GM21528 (cell line): Measurements from ENCODE around the gene EZH1.

ENCODE experiments used
- ATAC-seq: cut with Tn5 transposase; IDR thresholded peaks from one replicate; pipeline ENCODE4 v1.9.1; 2021; ENCODE audit warnings: mild to moderate bottlenecking, moderate library complexity; ENCODE audit not compliant: unreplicated experiment, low FRiP score

Gene EZH1

DNA sequence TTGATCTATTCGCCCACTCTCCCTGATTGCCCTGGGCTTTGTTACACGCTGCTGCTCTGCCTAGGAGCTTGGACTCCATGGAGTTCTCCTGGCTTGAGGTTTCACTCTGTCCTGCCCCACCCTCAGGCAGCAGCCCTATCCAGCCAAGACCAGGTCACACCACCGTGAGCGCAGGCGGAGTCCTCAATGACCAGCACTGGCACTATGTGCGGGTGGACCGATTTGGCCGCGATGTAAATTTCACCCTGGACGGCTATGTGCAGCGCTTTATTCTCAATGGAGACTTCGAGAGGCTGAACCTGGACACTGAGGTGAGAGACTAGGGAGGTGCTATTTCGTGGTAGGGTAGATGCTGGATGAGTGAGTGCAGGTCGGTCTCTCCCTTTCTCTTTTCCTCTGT, 59.0 kb downstream of the EZH1 start:
- ATAC-seq: no peak

DNA sequence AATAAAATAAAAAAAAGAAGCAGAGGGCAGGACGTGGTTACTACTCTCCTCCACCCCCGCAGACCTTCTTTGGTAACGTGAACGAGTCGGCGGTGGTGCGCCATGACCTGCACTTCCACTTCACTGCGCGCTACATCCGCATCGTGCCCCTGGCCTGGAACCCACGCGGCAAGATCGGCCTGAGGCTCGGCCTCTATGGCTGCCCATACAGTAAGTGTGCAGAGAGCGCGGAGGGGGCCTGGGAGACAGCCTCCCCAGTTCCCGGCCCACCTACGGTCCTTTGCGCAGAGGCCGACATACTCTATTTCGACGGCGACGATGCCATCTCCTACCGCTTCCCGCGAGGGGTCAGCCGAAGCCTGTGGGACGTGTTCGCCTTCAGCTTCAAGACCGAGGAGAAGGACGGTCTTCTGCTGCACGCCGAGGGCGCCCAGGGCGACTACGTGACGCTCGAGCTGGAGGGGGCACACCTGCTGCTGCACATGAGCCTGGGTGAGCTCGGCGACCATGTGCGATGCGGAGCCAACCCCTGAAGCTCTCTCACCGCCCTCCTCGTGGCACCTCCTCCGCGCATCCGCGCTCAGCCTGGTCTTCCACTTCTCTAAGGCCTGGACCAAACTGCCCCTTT, 59.8 kb downstream of the EZH1 start:
- ATAC-seq: no peak

DNA sequence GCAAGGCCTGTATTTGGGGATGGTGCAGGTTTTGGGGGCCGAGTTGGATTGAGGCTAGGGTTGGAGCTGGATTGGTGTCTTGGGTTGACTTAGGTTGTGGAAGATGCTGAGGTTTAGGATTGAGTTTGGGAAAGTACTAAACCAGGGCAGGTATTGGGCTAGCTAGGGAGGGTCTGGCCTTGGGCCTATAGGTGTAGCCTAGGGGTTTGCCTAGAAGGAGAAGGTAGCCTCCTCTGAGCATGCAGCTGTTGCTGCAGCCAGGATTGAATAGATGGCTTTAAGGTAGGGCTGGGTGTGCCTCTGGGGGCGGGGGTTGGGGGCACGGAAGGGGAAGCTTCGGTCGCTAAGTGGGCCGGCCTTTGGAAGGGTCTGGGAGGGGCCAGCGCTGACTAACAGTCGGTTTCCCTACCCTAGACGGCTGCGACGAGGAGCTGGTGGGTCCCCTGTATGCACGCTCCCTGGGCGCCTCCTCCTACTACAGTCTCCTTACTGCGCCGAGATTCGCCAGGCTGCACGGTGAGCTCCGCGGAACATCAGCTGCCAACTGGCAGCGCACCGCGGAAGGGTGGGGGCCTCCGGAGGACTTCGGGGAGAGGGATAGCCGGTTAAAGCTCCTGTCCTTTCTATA, 61.3 kb downstream of the EZH1 start:
- ATAC-seq: no peak

DNA sequence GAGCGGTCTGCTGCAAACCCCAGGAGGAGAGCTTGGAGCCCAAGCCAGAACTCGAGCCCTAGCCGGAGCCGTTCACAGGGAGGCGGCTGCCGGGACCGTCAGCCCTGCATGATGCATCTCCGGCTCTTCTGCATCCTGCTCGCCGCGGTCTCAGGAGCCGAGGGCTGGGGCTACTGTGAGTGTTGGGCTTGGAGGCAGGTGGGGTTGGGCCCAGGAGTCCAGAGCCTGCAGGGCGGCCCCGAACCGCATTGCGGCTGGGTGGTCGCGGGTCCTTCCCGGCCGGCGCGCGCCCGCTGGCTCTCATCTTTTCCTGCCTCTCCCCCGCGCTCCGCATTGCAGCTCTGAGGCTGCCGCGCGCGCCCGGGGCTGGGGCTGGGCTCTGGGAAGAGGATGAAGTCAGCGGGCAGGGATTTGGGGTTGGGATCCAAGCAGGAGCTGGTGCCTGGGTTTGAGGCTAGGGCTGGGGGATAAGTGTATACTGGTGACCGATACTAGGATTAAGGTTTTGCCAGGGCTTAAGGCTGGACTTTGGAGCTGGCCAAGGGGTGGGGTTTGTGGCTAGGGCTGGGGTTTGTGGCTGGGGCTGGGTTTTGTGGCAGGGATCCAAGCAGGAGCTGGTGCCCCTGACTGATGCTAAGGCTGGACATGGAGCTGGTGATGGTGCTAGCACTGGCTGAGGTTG, 62.0 kb downstream of the EZH1 start:
- ATAC-seq: no peak

DNA sequence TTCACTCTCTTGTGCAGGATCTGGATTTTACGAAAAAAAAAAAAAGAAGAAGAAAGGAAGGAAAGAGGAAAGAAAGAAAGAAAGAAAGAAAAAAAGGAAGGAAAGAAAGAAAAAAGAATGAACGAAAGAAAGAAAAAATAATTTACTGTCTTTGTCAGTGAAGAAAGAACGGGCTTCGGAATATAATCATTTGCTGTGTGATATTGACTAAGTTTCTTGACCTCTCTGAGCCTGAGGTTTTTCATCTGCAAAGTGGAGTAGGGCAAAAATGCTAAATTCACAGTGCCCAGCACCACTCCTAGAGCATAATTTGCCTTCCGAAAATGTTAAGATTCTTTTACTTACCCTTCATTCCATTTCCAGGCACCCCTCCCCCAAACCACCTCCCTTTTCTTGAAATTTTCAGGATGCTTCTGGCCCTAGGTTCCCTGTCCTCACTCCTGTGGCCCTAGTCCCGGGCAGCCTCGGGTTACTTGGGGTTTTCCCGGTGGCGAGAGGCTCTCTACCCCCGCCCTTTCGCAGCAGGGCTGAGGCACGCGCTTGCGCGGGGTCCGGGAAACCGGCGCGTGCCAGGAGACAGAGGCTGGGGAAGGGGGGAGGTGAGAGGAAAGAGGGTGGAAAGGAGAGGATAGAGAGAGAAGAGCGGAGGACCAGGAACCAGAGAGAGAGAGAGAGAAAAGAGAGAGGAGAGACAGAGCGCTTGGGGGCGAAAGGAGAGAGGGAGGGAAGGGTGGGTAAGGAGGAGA, 62.7 kb downstream of the EZH1 start, which contains the start of gene CNTNAP1:
Gene CNTNAP1 (plus strand): TSS at position 556 of the 746 bp plus-strand sequence. CDS start 299 bp downstream, outside the sequence.
- ATAC-seq: no peak

DNA sequence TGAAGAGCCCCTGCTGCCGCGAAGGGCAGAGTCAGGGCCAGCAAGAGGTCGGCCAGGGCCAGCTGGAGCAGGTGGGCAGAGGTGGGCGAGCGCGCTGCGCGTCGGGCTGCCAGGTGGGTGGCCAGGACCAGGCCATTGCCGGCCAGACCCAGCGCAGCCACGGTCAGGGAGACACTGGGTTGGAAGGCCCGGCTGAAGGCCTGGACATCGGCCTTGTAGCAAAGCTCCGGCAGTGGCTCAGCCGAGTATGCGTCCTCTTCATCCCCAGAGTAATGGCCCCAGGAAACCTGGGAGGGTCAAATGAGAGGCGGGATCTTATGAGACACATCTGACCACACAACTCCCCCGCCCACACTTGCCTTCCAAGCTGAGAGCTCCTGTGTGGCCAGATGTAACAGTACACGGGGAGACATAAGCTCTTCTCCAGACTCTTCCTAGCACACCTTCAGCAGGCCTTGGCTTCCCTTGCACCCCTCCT, 64.5 kb downstream of the EZH1 start:
- no peak for ATAC-seq

DNA sequence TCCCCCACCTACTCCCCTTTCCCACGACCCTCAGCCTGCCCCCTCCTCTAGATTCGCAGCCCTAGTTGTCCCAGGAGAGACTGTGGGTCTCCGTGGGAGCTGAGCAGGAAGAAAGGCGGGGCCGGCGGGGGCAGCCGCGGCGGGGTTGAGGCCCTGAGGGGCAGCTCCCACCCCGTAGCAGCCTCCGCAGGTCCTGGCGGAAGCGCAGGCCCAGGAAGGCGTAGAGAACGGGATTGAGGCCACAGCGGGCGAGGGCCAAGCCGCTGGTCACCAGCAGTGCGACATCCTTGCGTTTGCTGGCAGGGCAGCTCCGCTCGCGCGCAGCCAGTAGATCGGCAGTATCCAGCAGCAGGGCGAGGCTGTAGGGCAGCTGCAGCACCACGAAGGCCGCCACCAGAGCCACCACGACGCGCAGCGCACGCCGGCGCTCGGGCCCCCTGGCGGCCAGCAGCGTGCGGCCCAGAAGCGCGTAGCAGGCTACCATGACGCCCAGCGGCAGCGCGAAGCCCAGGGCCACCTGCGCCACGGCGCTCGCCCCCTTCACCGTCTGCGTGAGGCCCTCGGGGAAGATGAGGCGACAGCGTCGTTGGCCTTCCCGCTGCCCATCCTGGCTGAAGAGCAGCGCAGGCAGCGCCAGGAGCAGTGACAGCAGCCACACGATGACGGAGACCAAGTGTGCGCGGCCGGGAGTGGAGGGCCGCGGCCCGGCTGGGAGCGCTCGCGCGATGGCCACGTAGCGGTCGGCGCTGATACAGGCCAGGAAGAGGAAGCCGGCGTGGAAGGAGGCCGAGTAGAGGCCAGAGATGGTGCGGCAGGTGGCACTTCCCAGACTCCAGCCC, 65.1 kb downstream of the EZH1 start:
- no peak for ATAC-seq

DNA sequence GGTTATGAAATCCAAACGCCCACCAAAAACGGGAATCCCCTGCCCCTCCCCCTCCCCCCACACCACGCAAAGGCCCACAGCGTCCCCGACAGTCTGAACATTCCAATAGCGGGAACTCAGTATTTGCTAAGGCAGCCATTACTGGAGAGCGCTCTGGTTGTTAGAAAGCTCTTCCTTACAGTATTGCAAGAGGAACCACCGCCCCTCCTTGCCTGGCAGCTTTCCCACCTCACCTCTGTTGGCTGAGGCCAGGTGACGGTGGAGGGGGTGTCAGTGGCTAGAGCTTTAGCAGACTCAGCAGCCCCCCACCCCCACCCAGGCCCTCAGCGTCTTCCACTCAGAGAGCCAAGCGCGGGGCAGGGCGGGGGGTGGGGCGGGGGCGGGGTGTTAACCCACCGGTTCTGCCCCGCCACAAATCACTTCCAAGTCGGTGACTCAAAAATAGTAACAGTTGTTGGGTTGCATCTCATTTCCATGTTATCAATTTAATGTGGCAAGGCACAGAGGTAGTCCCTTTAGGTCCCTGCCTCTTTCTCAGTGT, 65.8 kb downstream of the EZH1 start:
- no peak for ATAC-seq

DNA sequence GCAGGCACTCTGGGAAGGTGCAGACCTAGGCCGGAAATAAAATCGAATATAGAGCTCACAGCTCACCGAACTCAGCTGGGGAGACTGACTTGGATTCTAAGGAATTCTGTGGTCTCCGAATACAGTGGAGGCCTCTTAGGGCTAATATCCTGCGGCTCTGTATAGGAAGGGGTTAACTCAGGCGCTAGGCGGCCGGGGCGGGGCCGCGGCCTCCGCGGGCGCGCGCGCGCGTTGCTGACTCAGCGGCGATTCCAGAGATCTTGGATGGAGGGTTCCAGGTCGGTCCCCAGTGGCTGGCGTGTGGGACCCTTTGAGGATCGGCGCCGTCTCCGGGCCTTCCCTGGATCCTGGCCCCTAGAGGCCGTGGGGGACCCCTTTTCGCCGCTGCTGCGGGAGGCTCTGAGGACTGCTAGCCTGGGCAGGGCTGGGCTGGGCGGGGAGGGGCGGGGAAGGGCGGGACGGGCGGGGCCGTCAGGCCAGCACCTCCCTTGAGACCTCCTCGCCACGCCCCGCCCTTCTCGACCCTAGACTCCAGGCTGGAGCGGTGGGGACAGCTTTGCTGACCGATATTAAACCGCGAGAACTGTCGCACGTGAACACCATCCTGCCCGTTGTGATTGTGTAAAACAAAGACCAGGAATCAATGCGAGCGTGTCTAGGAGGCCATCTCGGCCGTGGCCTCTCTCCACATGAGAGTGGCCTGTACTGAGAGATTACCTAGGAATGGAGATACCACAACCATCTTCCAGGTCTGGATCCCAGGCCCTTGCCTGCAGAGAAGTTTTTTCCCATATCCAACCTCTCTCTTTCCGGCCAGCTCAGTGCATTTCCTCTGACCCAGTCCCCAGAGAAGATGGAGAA, 66.7 kb downstream of the EZH1 start:
- peak; percentile 21 for ATAC-seq

DNA sequence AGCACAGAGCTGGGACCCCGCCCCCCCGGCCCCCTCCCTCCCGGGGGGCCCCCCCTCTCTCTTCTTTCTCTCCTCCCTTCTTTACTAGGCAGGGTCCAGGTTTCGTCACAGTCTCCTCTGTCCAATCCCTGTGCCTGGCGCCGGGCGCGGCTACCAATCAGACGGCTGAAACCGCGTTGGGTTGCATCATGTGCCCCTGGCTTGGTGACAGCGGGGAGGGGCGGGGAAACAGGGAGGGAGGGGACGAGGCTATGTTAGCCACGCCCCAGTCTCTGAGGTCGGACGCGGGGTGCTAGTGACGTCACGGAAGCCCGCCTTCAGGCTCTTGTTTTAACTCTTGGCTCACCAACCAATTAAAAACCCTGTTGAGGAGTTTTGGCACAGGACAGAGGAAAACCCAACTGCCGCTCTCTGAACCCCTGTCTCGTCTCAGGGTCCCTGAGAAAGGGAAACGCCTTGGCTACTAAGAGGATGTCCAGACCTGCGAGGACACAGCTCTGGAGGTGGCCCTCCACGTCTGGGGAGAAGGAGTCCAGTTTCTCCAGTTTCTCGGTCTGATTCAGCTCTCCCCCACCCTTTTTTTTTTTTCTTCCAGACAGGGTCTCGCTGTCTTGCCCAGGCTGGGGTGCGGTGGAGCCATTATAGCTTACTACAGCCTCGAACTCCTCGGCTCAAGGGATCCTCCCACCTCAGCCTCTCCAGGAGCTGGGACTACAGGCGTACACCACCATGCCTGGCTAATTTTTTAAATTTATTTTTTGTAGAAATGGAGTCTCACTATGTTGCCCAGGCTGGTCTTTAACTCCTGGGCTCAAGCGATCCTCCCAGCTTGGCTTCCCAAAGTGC, 67.6 kb downstream of the EZH1 start:
- peak; percentile 55 for ATAC-seq

DNA sequence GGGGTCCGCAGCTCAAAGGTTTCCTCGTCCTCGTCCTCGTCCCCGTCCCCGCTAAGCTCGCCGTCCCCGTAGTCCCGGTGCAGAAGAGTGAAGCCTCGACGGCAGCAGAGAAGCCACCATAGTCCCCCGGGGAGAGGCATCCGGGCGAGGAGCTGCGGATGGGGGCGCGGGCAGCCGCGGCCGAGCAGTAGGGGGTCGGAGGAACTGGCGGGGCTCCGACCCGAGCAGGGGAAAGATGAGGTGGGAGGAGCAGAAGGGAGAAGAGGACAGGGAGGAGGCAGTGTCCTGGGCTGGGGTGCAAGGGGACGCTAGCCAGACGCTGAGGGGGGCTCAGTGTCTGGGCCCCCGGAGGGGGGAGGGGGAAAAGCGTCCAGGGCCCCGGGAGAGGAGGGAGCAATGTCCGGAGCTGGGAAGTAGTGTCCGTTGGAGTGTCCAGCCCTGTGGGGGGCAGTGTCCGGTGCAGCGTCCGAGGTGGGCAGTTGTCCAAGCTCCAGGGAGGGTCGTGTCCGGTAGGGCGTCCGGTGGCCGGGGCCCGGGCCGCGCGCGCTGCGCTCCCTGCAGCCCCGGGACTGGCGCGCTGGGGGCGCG, 68.3 kb downstream of the EZH1 start, which contains the start of gene PLEKHH3:
Gene PLEKHH3 (minus strand): TSS at position 571 of the 588 bp plus-strand sequence. CDS start 431 bp downstream, at position 140.
- peak; percentile 1 for ATAC-seq

DNA sequence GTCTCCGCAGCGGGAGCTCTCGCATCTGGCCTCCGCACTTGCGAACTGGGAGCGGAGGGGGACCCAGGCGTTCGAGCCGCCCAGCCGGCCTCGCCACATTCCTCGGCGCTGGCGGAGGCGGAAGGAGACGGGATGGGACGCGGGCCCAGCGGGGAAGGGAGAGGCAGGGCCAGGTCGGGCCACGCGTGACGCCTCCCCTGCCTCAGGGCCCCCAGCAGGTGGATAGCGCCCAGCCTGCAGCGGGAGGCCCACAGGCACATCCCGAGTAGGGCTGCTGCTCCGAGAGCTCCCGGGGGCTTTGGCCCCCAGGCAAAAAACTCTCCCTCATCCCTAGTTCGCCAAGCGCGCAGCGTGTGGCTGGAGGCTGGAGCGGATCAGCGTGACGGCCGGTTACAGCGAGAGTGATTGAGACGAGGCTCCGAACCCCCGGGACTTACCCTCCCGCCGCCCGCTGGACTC, 68.8 kb downstream of the EZH1 start:
- no peak for ATAC-seq

DNA sequence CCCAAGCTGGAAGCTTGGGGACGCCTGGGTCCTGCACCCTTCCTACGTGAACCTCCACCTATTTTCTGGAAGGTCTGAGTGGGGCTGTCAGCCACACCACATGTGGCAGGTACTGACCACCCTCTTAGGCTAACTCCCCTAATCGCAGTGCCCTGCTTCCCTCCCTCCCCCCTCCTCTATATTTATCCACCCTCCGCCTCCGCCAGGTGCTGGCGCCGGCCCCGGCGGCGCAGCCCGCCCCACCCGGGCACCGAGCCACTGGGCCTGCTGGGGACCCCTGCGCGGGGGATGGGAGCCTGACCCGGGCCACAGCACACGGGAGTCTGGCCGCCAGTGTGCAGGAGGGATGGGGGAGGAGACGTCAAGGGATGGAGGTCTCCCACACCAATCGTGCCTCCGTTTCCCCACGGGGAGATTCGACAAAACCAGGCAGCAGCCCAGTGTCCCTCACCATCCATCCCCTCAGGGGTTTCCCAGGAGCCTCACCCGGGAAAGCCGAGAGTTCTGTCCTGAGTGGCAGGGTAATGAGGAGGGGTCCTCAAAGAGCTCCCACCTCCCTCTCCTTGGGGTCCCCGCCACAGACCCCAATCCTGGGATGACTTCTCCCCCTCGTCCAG, 69.4 kb downstream of the EZH1 start:
- ATAC-seq: no peak

DNA sequence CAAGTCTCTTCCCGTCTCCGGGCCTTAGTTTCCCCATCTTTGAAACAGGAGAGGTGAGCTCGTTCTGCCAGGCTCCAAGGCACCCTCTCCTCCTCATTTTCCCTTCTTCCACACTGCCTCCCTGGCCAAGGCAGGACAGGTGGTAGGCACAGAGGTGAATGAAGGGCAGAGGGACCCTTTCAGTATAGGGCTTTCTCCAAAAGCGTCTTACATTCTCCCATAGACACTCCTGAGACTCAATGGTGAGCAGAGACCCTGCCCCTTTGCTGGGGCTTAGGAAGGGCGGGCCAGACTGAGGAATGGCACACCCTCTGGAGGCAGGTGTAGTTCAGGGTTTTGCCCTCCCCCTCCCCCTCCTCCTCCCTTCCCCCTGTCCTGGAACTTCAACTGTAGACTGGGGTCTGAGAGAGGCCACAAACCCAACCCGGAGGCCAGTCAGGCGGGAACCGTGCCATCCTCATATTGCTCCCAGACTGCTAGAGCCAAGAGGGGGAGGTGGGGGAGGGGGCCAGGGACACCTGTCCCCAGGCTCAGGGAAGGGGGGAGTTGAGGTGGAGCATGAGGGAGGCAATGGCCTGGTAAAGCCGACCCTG, 70.0 kb downstream of the EZH1 start:
- ATAC-seq: no peak

DNA sequence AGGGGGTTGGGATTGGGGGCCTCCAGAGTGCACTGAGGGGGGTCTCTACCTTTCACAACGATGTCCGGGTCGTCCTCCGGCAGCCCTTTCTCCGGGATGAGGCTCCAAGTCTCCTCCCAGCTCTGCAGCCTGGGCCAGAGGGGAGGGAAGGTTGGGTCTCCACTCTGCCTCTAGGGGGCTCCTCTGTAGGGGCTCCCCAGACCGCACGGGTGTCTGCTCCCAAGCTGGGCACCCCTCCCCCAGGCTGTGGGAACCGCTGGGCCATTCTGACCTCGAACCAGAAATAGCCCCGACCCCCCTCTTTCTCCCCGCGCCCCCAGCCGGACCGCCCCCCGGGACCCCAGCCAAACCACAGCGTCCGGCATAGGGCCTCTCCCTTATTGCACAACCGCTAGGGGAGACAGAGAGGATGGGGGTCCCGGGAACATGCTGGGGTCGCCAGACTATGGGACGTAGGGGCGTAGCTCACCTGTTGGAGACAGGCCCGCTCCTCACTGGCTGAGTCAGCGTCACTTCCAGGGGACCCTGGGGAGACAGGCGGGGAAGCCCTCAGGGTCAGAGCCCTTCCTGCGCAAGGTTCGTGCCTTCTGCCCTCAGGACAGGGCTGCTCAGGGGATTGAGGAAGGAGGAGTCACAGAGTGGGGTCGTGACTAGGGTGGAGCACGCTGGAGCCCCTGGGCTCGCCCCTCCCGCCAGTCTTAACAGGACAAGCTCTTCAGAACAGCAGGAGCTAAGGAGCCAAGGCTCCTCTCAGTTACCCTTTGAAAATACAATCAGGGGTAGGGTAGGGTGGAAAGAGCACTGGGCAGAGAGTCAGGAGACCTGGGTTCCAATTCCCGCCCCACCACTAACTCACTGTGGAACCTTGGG, 70.7 kb downstream of the EZH1 start:
- no peak for ATAC-seq
